NCI-H146 (cell line): ENCODE measurements around the gene NKG7.
A peak's percentile ranks its signal among the peaks of the same experiment; 100 is the strongest.

Experiments used
- DNase-seq: peaks from one replicate; lab custom pipeline; 2025; lab: John Stamatoyannopoulos, UW

NKG7 gene

DNA sequence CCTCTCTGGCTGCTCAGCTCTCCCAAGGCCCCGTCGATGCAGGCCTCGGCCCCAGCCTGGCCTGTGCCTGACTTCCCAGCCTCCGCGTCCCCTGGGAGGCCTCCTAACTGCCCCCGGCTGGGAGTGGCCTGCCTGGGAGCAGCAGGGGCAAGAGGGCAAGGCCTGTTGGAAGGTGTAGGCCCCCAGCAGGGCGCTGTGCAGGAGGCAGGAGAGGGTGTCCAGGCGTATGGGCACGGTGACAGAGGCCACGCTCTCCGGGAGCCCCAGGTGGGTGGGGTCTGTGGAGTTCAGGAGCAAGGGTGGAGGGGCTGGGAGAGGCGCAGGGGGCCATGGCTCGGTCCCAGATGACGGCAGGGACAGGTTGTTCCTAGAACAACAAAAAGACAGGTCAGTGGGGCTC is 16.7 kb upstream of the NKG7 start:
- DNase-seq = no peak

GRCh38 chr19:51387924-51388389 is 15.5 kb upstream of the NKG7 start, which contains the start of gene LIM2:
Gene LIM2 (minus strand): TSS chr19:51387974. CDS start chr19:51387443, 531 bp downstream.
- DNase-seq = no peak

- DNase-seq = no peak
Measured at GRCh38 chr19:51386882-51387520, 14.5 kb upstream of the NKG7 start.

DNA sequence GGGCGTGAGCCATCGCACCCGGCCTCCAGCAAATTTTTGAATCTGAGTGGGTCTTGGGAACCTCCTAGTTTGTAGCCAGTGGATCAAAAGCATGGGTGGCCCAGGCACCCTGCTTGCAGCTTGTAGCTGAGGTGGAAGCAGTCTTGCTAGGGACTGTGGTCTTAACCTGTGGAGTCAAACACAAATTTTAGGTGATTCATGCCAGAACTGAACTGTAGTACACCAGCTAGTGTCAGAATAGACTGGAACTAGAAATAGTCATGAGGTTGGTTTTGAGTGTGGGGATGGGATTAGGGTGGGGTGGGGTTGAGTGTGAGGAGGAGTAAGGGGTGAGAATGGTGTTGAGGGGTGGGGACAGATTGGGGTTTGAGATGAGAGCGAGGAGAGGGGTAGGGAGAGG is 9.6 kb upstream of the NKG7 start:
- no peak for DNase-seq

DNA sequence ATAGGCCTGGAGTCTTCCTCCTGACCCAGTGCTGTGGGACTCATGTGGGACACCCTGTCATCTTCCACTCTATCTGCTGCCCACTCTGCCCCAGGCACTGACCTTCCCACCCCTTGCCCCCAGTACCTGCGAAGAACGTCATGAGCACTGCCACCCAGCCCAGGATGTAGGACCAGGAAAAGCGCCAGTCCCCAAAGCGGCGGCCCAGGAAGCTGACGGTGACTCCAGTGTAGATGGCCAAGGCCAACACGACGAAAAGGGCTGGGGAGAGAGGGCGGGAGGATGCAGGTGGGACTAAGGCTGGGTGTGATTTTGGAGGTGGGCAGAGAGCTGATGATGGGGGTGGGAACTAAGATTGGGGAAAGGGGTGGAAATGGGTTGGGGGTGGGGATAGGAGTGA is 7.9 kb upstream of the NKG7 start:
- DNase-seq = no peak

- DNase-seq = no peak
Measured at GRCh38 chr19:51377422-51377821, 5.0 kb upstream of the NKG7 start.

- no peak for DNase-seq
Measured at GRCh38 chr19:51375504-51376221, 3.2 kb upstream of the NKG7 start.

- no peak for DNase-seq
Measured at GRCh38 chr19:51372021-51372648, 319 bp downstream of the NKG7 start.

- DNase-seq = no peak
Measured at GRCh38 chr19:51371186-51371690, 1.2 kb downstream of the NKG7 start.

DNA sequence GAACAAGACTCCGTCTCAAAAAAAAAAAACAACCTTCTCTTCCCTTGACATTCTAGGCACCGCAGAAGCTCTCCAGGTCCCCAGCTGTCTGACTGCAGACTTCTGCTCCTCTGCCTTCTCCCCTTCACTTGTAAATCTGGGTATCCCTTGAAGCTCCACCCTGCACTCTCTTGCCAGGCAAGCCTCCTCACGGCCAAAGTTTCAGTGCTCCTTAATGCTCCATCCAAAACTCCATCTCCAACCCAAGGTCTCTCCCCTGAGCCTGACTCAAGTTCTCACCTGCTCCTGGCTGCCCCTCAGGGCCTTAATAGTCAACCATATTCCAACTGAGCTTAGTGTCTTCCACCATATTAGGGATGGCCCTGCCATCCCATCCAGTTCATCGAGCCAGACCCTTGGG is 2.2 kb downstream of the NKG7 start:
- DNase-seq = no peak

GRCh38 chr19:51368366-51369282 is 3.8 kb downstream of the NKG7 start, which contains the start of gene CLDND2:
Gene CLDND2 (minus strand): TSS chr19:51369003. CDS start chr19:51368577, 426 bp downstream.
- no peak for DNase-seq

- DNase-seq = peak; percentile 19
Measured at GRCh38 chr19:51367565-51368365, 4.7 kb downstream of the NKG7 start.

GRCh38 chr19:51367255-51367564 is 5.2 kb downstream of the NKG7 start:
- no peak for DNase-seq

GRCh38 chr19:51366389-51367254 is 5.8 kb downstream of the NKG7 start:
- DNase-seq = peak; percentile 74

GRCh38 chr19:51365965-51366388 is 6.5 kb downstream of the NKG7 start, which contains the start of gene ETFB:
Gene ETFB (minus strand): TSS chr19:51366388. CDS start chr19:51366326, 62 bp downstream.
- DNase-seq = no peak

DNA sequence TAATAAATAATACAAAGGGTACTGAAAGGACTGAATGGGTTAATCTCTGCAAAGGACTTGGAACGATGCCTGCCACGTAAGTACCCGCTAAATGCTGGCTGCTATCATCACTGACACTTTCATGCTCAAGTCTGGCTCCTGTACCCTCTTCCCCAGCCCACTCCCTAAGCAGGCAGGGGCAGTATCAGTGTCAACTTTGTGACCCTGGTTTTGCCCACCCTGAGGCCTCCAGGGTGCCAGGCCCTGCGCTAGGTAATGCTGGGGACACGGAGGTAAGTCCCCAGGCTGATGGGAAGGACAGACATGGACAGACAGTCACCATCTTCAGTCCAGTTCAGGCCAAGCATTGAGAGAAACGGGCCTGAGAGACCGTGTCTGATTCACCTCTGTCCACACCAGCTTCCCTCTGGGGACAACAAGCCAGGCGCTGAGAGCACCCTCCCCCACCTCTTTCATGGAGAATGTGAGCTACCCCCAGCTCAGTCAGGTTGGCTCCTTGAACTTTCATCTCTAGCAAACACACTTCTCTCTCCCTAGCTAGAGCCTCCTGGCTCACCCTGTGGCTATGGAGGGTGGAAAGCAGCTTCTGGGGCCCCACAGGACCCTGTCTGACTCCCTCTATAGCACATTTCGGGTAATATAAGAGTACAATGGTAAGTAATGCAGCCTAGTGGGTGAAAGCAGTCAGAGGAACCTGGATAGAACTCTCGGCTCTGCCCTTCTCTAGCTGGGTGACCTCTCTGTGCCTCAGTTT is 7.1 kb downstream of the NKG7 start:
- no peak for DNase-seq

DNA sequence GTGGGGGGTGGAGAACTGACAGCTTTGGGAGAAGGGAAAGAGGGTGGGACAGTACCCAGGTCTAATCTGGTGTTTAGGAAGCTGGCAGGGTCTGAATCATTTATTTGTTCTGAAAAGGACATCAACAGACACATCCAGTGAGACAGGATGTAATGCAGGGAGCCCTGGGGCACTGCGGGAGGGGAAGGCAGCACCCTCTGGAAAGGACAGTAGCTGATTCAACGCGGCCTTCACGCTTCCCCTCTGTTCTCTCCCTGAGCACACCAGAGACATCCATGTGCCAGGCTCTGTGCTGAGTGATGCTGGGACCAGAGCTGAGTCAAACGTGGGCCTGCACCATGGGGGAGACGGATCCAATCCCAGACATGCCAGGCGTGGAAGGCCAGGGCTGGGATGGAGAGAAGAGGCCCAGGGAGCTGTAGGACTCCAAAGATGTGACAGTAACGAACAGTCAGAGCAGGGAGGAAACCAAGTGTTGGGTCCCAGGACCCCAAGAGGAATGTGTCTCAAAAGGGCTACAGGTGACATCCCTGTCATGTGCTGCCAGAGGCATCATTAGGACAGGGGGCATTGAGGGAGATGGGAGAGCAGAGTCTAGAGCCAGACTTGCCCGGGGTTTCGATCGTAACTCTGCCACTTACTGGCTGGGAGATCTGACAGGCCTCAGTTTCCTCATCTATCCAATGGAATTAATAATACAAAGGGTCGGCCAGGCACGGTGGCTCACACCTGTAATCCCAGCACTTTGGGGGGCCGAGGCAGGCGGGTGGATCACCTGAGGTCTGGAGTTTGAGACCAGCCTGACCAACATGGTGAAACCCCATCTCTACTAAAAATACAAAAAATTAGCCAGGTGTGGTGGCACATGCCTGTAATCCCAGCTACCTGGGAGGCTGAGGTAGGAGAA is 8.0 kb downstream of the NKG7 start:
- DNase-seq = no peak

- DNase-seq = no peak
Measured at GRCh38 chr19:51361239-51361638, 11.2 kb downstream of the NKG7 start.
